HG03442 (cell line): ENCODE measurements around the gene UBXN2A.
"Not testable (repeated sequence)": the region's sequence is repeated elsewhere in the genome, so short reads cannot be mapped to it uniquely, and the experiment has no call there.

Experiments used
- ATAC-seq: cut with Tn5 transposase; IDR thresholded peaks from one replicate; pipeline ENCODE4 v1.9.1; 2021; ENCODE audit warnings: mild to moderate bottlenecking, moderate library complexity; ENCODE audit not compliant: unreplicated experiment

The UBXN2A gene

DNA sequence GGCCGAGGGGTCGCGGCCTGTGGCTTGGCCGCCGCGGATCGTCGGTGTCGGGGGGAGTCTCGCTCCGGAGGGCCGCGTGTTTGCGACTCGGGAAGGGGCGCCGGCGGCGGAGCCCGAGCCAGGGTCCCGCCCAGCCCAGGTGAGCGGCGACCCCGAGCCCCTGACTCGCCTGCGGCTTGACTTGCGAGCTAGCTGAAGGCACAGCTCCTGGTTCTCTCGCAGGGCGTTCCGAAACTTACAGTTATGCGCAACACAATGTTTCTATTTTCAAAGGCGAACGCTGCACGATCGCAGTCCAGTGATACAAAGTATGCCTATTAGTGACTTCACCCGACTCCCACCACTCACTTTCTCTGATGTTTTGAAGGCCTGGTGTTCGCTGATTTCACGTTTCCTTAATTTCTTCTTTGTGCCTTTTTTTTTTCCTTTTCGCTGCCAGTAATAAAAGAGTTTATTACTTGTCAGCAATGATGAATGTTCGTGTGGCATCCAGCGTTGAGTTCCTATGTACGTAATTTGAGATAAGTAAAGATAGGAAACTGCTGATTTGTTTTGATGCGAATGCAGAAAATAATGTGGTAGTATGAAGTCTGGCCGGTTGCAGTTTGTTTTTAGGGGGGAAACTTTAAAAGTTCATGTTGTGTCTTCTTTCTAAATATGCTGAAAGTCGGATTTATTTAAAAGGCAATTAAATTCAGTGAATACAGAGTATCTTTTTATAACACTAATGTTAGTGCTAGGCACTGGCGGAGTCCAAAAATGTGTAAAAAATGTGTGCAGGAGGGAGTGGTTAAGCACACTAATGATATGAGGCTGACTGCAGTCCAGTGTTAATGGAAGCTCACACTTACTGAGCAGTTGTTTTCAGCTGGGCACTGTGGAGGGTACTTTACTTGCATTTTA lies 706 bp downstream of the UBXN2A start:
- peak; percentile 57 for ATAC-seq

DNA sequence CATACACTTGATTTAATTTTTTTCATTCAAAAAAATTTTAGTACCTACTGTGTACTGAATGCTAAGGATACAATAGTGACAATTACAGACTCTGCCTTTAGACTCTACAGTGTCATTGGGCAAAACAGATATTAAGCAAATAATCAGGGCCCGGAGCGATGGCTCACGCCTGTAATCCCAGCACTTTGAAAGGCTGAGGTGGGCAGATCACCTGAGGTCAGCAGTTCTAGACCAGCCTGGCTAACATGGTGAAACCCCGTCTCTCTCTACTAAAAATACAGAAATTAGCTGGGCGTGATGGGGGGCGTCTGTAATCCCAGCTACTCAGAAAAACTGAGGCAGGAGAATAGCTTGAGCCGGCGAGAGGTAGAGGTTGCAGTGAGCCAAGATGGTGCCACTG lies 1.4 kb downstream of the UBXN2A start:
- ATAC-seq: no peak

DNA sequence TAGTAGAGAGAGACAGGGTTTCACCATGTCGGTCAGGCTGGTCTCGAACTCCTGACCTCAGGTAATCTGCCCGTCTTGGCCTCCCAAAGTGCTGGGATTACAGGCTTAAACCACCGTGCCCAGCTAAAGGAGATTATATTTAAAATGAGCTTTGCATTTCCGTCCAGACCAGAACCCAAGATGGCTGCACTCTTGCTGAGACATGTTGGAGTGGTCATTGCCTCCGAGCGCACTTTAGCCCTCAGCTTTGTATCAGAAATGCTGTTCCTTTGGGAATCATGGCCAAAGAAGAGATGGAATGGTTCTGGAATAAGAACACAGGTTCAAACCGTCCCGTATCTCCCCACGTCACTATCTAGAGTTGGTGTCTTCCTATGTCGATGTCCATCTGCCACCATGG lies 3.4 kb downstream of the UBXN2A start:
- no peak for ATAC-seq

DNA sequence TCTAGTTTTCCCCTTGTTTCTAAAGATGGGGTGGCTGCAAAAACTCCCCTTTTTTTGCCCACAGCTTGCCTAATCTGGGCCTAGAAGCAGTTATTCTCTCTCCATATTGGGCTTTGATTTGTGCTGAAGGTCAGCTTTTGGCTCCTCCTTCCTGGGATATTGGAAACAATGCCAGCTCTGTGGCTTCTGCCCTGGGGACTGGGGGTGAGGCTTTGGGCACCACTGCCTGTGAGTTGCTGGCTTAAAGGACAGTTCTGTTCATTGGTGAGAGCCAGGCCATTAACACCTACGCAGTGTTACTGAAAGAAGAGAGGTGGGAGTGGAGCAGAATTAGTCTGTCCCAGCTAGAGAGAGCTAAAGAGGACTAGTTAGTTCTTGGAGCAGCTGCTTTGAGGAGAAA lies 4.3 kb downstream of the UBXN2A start:
- ATAC-seq: no peak

DNA sequence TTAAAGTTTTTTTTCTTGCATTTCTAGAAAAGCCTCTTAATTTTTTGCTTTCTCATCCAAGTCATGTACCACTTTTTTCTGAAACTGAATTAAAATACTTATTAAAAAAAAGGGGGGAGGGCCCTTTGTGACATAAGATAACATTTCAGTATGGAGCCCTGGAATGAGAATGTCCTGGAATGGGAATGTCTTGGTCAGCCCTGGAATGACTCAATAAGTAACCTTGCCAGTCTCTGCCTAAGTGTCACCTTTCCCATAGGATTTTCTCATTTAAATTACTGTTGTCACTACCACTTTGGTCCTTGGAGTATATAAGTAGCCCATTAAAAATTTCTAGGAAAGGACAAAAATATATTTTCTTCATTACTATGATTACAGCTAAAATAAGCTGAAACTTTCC lies 4.7 kb downstream of the UBXN2A start:
- no peak for ATAC-seq

DNA sequence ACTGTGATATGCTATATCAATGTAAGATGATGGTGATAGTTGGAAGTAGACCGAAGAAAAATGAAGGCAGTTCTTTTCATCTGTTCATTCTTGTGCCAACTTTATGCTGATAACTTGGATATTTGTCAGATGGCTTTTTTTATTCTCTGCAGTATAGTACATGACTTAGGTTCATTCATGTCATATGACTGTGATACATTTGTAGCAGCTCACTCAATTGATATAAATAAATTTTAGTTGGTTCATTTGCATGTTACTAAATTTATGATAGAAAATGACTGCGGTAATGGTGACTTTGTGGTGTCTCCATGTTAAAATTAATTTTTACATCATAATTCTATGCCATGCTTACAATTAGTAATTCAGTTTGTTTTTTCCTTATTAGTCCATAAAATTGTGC lies 7.1 kb downstream of the UBXN2A start:
- no peak for ATAC-seq

DNA sequence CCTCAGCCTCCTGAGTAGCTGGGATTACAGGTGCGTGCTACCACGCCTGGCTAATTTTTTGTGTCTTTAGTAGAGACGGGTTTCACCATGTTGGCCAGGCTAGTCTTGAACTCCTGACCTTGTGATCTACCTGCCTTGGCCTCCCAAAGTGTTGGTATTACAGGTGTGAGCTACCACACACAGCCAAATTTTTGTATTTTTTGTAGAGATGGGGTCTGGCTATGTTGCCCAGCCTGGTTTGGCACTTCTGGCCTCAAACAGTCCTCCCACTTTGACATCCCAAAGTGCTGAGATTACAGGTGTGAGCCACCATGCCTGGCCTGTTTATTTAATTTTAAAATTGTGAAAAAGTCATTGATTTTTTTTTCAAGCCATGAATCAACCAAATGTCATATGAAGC lies 12.3 kb downstream of the UBXN2A start:
- ATAC-seq: not testable (repeated sequence)

DNA sequence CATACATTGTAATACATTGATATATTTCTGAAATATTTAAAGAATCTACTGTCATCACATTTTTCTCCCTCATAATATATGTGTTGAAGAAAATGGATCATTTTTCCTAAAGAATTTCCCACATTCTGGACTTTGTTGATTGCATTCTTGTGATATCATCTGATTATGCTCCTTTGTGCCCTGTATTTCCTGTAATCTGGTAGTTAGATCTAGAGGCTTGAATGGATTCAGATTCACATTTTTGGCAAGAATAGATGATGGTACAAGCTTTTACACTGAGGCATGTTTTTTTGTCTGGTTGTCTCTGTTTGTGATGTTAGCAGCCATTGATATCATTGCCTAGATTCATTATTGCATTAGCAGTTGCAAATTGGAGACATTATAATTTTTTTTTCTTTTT lies 13.4 kb downstream of the UBXN2A start:
- no peak for ATAC-seq

DNA sequence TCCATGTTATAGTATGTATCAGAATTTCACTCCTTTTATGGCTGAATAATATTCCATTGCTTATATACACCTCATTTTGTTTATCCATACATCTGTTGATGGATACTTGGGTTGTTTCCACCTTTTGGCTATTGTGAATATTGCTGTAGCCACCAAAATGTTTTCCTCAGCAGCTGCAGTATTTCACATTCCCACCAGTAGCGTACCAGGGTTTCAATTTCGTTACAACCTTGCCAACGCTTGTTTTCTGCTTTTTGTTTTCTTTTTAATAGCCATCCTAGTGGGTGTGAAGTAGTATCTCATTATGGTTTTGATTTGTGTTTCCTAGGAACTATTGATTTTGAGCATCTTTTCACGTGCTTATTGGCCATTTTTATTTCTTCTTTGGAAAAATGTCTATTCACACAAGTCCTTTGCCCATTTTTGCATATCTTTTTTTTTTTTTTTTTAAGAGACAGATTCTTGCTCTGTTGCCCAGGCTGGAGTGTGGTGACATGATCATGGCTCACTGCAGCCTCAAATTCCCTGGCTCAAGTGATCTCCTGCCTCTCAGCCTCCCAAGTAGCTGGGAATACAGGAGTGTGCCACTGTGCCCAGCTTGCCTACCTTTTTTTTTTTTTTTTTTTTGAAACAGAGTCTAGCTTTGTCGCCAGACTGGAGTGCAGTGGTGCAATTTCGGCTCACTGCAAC lies 14.2 kb downstream of the UBXN2A start:
- ATAC-seq: no peak

DNA sequence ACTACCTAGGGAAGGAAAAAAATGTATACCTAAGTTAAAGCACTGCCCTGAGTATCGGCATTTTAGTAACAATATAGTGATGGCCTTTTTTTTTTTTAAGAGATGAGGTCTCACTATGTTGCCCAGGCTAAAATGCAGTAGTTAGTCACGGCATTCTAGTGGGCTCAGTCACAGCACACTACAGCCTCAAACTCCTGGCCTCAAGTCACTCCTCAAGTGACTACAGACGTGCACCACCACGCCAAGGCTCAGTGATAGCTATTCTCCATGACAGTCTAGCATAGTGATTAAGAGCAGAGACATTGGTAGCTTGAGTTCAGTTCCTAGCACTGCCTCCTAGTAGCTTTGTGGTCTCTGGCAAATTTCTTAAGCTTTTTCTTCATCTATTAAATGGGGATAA lies 27.6 kb downstream of the UBXN2A start:
- ATAC-seq: no peak

DNA sequence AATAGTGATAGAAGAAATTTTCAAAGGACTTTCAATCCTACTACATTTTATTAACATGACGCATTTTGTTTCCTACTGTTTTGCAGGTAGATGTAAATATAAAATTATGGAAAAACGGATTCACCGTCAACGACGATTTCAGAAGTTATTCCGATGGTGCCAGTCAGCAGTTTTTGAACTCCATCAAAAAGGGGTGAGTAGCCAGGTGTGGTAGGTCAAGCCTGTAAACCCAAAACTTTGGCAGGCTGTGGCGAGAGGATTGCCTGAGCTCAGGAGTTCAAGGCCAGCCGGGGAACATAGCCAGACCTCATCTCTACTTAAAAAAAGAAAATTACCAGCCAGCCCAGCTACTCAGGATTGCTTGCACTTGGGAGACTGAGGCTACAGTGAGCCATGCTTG lies 36.6 kb downstream of the UBXN2A start:
- no peak for ATAC-seq

DNA sequence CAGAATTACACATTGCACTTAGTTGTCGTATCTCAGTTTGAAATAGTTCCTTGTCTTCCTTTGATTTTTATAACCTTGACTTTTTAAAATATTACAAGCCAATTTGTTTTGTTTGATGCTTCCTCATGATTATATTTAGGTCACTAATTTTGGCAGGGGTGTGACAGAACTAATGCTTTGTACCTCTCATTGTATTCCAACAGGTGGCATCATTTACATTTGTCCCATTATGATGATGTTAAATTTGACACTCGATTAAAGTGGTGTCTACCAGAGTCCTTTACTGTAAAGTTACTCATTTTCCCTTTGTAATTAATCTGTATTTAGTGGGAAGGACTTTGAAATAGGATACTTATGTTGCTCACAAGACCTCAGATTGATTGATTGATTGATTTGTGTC lies 48.1 kb downstream of the UBXN2A start:
- no peak for ATAC-seq

DNA sequence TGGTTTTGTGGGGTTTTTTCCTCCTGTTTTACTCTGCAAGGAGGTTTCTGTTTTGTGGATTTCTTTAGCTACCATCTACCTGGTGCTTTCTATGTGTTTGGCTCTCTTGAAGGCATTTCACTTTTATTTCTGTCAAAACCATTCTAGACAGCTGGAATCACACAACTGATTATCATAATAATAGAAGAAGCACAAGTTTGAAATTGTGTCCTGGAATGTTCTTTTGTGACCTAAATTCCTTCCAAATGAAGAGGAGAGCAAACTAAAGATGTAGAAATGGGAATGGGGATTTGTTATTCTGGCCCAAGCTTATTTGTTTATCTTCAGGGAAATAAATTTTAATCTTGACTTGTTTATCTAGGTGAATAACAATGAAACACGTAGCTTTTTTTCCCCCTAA lies 52.7 kb downstream of the UBXN2A start:
- no peak for ATAC-seq

DNA sequence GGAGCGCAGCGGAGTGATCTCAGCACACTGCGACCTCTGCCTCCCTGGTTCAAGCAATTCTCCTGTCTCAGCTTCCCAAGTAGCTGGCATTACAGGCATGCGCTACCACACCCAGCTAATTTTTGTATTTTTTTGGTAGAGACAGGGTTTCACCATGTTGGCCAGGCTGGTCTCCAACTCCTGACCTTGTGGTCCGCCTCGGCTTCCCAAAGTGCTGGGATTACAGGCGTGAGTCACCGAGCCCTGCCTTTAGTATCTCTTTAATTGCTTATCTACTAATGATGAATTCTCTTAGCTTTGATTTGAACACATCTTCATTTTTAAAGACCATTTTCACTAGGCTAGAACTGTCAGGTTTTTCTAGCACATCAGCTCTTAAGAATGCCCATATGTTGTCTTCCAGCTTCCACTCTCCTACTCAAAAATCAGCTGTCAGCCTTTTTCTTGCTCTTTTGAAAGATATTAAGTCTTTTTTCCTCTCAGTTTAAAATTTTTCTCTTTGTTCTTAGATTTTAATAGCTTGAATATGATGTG lies 53.5 kb downstream of the UBXN2A start:
- no peak for ATAC-seq

DNA sequence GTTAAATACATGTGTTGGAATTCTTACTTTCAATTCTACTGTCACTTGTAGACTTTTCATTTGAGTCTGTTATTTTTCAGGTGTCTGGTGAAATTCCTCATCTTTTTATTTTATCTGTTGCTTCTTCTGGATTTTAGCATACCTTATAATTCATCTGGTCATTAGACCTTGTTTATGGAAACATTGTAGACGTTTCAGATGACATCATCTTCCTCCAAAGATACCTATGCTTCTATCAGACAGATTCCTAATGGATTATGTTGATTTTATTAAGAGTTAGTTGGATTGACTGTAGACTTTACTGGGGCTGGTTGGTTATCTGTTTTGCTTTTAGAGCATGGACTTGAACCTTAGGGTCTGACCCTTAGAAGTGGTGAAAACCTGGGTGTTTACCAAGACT lies 54.3 kb downstream of the UBXN2A start:
- no peak for ATAC-seq

DNA sequence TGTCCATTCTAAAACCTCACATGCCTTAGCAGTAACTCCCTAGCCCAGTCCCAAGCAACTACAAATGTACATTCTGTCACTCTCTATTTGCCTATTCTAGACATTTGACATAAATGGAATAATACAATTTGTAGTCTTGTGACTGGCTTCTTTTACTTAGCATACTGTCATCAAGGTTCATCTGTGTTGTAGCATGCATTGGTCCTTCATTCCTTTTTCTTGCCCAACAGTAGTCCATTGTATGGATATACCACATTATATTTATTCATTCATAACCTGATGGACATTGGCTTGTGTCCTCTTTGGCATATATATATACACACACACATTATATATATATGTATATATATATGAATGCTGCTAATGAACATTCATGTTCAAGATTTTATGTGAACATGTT lies 67.4 kb downstream of the UBXN2A start:
- no peak for ATAC-seq

DNA sequence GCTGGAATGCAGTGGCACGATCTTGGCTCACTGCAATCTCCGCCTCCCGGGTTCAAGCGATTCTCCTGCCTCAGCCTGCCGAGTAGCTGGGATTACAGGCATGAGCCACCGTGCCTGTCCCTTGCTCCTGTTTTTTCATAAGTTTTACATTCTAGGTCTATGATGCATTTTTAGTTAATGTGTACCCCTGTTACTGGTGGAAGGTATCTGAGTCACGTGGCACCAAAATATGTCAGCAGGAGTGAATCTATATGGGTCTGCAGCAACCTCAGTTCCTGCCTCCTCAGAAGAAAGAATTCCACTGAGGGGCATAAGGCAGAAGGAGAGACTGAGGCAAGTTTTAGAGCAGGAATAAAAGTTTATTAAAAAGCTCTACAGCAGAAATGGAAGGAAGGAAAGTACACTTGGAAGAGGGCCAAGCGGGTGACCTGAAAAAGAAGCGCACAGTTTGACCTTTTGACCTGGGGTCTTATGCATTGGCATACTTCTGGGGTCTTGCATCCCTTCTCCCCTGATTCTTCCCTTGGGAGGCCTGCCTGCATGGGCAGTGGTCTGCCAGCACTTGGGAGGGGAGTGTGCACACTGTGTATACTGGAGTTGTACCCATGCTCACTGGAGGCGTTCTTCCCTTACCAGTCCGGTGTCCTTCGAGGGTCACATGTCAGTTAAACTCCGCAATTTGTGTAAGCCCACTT lies 68.6 kb downstream of the UBXN2A start:
- ATAC-seq: no peak

DNA sequence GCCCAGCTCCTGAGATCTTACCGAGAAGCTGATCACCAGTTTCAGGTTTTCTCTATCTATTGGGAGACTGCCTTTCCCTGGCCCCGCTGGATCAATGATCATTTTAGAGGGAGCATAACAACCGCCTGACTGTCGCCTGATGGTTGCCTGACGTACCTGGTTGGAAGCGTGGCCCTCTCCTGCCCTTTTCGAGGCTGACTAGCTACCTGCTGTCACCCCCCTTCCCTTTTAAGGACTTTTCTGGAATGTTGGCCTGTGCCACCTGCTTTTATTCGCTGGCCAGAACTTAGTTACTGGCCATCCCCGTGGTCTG lies 69.1 kb downstream of the UBXN2A start:
- no peak for ATAC-seq

DNA sequence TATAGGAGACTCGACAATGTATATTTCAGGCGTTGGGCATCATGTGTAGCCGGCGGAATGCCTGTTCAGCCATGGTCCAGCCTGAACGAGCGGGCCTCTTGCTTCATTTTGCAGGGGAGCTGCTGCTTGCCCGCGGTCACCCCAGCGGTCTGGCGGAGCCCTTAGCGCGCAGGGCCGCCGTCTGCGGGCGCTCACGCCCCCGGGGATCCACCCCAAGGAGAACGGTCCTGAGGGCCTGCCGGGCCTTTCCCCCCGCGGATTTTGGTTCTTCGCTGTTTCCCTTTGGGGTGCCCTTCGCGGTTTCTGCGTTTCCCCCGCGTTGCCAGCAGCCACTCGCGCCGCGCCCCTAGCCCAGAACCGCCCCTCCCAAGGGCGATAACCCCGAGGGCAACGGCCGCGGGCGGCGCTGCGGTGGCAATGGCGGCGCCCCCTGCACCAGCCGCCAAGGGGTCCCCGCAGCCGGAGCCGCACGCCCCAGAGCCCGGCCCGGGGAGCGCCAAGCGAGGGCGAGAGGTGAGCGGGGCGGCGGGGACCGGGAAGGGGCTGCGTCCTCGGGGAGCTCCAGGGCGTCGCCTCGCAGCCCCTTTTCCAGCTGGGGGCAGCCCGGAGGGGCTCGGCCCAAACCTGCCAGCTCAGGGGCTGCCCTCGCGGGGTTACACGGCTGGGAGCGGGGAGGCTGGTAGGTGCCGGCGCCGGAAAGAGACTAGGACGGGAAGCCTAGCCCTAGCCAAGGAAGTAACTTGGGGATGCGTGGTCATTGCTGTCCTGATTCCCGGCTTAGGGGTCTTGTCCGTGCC lies 69.6 kb downstream of the UBXN2A start, which contains the start of gene MFSD2B:
Gene MFSD2B, plus strand, starts transcription at position 406 of the 797 bp plus-strand sequence. Its CDS starts 12 bp downstream, at position 418.
- no peak for ATAC-seq

DNA sequence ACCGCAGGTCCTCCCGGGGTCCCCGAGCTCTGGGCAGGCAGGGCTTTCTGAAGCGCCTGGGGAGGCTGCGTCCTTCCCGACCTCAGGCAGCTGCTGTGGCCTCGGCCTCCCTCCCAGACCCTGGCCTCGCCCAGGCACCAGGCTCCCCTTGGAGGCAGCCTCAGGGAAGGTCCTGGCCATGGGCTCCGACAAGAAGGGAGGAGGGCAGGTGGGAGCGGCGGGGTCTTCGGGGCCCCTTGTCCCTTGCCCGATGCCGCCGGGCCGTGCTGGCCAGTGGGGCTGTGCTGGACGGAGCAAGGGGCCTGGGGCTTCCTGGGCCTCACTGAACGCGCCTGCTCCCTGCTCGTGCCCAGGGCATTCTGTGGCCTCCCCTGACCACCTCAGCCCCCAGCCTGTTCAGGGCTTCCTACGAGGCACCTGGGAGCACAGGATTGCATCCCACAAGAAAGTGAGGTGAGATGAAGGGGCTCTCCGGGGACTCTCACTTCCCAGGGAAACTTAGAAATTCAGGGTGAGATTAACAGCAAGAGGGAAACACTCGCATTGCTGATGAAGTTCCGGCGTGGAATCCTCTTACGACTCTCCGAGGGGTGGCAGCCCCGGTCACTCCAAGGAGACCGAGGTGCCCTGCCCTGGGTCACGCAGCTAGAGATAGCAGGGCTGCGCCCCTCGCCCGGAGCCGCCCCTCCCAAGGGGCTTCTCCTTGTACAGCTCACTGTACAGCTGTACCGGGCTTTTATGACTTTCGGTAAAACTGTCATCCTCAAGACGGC lies 70.4 kb downstream of the UBXN2A start:
- ATAC-seq: no peak
